ENCODE data around the gene ARRDC2. TPM values are rescaled to one million over a fixed set of nuclear protein-coding genes. Genes with fewer than 3 reads are reported as not detected.

Gene ARRDC2
- total RNA-seq, 1 donor from 2014 or later, result 168 TPM

DNA sequence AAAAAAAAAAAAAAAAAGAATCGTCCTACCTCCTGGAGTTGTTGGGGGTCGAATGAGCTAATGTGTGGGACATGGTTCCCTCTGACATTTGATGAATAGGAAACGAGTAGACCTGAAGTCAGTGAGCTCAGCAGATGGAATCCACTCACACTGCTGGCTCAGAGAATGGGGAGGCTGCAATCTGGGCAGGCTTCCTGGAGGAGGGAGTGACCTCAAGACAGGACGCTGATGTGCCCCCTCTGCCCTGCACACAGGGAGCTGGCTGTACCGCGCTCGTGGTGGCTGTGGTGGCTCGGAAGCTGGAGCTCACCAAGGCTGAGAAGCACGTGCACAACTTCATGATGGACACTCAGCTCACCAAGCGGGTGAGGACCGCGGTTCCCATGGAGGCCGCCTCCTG is 19.8 kb upstream of the ARRDC2 start:
- H3K27me3 Mint-ChIP-seq, result peaks cover 2% of the 10 kb centered on the region
- no peak for ATAC-seq (ENCODE audit: low read depth)
- H3K4me3 Mint-ChIP-seq, result no peak overlapping the region
- no peaks in the 10 kb centered on the region for H3K9me3 Mint-ChIP-seq
- H3K36me3 Mint-ChIP-seq (ENCODE audit: low read depth), result no peaks in the 10 kb centered on the region
- POLR2A ChIA-PET, result no interaction called here
- no peak overlapping the region for H3K27ac Mint-ChIP-seq
- no peaks in the 10 kb centered on the region for H3K4me1 Mint-ChIP-seq
- no peak for DNase-seq
- TF ChIP-seq, protein P1, sequence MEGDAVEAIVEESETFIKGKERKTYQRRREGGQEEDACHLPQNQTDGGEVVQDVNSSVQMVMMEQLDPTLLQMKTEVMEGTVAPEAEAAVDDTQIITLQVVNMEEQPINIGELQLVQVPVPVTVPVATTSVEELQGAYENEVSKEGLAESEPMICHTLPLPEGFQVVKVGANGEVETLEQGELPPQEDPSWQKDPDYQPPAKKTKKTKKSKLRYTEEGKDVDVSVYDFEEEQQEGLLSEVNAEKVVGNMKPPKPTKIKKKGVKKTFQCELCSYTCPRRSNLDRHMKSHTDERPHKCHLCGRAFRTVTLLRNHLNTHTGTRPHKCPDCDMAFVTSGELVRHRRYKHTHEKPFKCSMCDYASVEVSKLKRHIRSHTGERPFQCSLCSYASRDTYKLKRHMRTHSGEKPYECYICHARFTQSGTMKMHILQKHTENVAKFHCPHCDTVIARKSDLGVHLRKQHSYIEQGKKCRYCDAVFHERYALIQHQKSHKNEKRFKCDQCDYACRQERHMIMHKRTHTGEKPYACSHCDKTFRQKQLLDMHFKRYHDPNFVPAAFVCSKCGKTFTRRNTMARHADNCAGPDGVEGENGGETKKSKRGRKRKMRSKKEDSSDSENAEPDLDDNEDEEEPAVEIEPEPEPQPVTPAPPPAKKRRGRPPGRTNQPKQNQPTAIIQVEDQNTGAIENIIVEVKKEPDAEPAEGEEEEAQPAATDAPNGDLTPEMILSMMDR (IDR thresholded peaks at IDR 0.05), result no peak
- intact Hi-C loops (cut with micrococcal nuclease), result no loop called here
- CTCF ChIA-PET, result no interaction called here

DNA sequence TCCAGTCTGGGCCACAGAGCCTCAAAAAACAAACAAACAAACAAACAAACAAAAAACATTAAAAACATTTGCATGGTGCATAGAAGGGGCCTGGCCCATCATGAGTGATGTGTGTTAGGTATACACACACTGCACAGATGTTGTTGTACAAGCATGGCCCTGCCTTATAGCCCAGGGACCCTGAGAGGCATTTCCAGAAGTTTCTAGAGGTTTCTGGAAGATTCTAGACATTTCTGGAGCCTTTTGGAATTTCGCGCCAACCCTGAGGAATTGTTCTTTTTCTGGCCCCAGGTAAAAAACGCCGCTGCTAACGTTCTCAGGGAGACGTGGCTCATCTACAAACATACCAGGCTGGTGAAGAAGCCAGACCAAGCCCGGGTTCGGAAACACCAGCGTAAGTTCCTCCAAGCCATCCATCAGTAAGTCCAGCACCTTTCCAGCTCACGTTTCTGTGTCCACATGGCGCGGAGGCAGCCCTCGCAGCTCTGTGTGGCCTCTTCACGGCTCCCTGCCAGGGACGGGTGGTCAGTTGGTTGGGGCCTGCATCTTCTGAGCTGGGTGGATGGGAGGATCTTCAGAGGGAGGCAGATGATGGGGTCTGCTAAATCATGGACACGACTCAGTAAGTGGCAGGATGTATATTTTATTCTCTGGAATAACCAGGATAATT is 18.4 kb upstream of the ARRDC2 start:
- ATAC-seq (ENCODE audit: low read depth), result no peak

DNA sequence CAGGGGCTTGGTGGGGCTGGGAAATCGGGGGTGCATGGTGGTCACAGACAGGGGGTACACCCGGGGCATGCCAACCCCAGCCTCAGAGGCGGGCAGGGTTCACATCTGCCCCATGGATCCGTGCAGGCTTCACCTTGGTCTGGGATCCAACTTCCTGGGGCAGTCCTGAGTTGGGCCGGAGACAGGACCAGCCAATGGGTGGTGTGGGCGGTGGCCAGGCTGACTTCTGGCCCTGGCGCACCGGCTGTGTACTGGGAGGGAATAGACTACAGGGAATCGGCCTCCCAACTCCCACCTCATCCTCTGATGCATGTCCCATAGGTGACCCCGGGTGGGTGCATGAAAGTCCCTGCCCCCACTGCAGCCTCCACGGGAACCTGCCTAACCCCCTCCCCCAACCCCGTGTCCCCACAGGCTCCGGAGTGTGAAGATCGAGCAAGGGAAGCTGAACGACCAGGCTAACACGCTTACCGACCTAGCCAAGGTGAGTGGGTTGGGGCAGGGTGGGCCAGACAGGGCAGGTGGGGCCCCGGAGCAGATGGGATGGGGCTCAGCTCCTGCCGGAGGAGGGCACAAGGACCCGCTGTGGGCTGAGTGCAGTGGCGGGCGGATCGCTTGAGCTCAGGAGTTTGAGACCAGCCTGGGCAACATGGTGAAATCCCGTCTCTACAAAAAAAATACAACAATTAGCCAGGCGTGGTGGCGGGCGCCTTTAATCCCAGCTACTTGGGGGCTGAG is 14.7 kb upstream of the ARRDC2 start:
- Mint-ChIP-seq H3K36me3 (ENCODE audit: low read depth) (no peaks in the 10 kb centered on the region), H3K27me3 (no peaks in the 10 kb centered on the region), H3K4me1 (peaks cover 7% of the 10 kb centered on the region), H3K4me3 (no peak overlapping the region), H3K27ac (no peak overlapping the region), H3K9me3 (no peaks in the 10 kb centered on the region)
- no peak for ATAC-seq (ENCODE audit: low read depth)
- ChIA-PET POLR2A (interaction anchor here (0.8 to 4.4 kb wide), 3 partner anchors 55 to 134 kb away, joined by 3 to 24 read pairs (median 3); partner anchors contain the start of genes CCDC124 and RPL18A), CTCF (interaction anchor here (2.3 to 8.6 kb wide), 2 partner anchors 47 to 54 kb away, joined by 10 to 227 read pairs; no protein-coding TSS in a partner anchor)
- intact Hi-C loops (cut with micrococcal nuclease), result no loop called here
- TF ChIP-seq, protein P1 (IDR thresholded peaks at IDR 0.05), result no peak
- no peak for DNase-seq

More for the DNA sequence above, 18.4 kb upstream of the ARRDC2 start:
- intact Hi-C loops (cut with micrococcal nuclease), result no loop called here
- ChIA-PET POLR2A (interaction anchor here (0.5 kb wide), 1 partner anchor 169 kb away, joined by 4 read pairs; no protein-coding TSS in a partner anchor), CTCF (no interaction called here)
- Mint-ChIP-seq H3K27ac (no peak overlapping the region), H3K27me3 (peaks cover 2% of the 10 kb centered on the region), H3K4me3 (no peak overlapping the region), H3K4me1 (no peaks in the 10 kb centered on the region), H3K9me3 (no peaks in the 10 kb centered on the region), H3K36me3 (ENCODE audit: low read depth) (no peaks in the 10 kb centered on the region)
- DNase-seq, result no peak
- TF ChIP-seq, protein P1 (IDR thresholded peaks at IDR 0.05), result no peak

DNA sequence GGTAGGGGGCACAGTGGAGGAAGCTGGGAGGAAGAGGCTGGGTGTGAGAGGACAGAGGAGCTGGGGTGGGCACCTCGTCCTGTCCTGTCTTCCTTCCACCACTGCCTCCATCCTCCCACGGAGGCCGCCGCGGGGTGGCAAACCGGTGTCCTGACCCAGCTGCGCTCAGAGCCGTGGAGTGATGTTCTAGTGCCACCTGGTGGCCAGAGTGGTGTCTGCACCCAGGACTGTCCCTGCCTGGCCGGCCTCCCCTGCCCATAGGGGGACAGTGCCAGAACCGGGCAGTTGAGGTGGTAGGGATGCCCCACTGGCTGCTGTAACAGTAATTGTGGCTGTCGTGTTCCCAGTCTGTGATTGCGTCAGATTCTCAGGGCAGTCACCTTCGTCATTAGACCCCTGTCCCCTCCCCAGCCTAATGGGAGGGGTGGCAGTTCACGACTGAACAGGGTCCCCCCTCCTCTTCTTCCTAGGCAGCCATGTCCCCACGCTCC is 11.1 kb upstream of the ARRDC2 start:
- no peak overlapping the region for H3K27ac Mint-ChIP-seq
- intact Hi-C loops (cut with micrococcal nuclease), result loop anchor here (1.0 to 5.0 kb wide), 4 partner anchors 51 to 138 kb away; partner anchors contain the start of genes RPL18A and SLC5A5
- H3K4me1 Mint-ChIP-seq, result peaks cover 23% of the 10 kb centered on the region
- no peak overlapping the region for H3K4me3 Mint-ChIP-seq
- DNase-seq (peak; percentile 89), ATAC-seq (ENCODE audit: low read depth) (peak; percentile 43)
- POLR2A ChIA-PET, result interaction anchor here (0.5 to 4.4 kb wide), 11 partner anchors 13 to 411 kb away, joined by 3 to 39 read pairs (median 3); partner anchors contain the start of genes CCDC124, JAK3 and RPL18A
- H3K9me3 Mint-ChIP-seq, result no peaks in the 10 kb centered on the region
- CTCF ChIA-PET, result interaction anchor here (0.8 to 8.6 kb wide), 11 partner anchors 19 to 138 kb away, joined by 3 to 227 read pairs (median 5); partner anchors contain the start of genes CCDC124 and RPL18A
- no peaks in the 10 kb centered on the region for H3K27me3 Mint-ChIP-seq
- H3K36me3 Mint-ChIP-seq (ENCODE audit: low read depth), result peaks cover 2% of the 10 kb centered on the region
- TF ChIP-seq, protein P1 (IDR thresholded peaks at IDR 0.05), result no peak
